H9 (cell line): ENCODE data around the gene TENM3. TPM values are rescaled to one million over a fixed set of nuclear protein-coding genes. Genes with fewer than 3 reads are reported as not detected.

Experiments
- DNase-seq: peaks from one replicate; pipeline ENCODE4 v3.0.0-alpha.2; 2017
- H2AFZ ChIP-seq: one replicate; pipeline ENCODE4 v1.6.1; 2013; ENCODE audit warnings: mild to moderate bottlenecking, low read length, control low read depth, moderate library complexity
- H2AK5ac ChIP-seq: 2 replicates; pipeline ENCODE4 v1.6.1; 2013; ENCODE audit warnings: low read length, control low read depth, mixed read lengths; ENCODE audit not compliant: insufficient read length
- H2BK120ac ChIP-seq: one replicate; pipeline ENCODE4 v1.6.1; 2013; ENCODE audit warnings: low read depth, mild to moderate bottlenecking, low read length, control low read depth, inconsistent platforms; ENCODE audit not compliant: poor library complexity, severe bottlenecking
- H2BK12ac ChIP-seq: 2 replicates; pipeline ENCODE4 v1.6.1; 2013; ENCODE audit warnings: low read length, control low read depth, mixed read lengths, low read depth; ENCODE audit not compliant: insufficient read length
- H2BK15ac ChIP-seq: 2 replicates; pipeline ENCODE4 v1.6.1; 2013; ENCODE audit warnings: low read depth, low read length, control low read depth
- H2BK20ac ChIP-seq: one replicate; pipeline ENCODE4 v1.6.1; 2013; ENCODE audit warnings: low read depth, mild to moderate bottlenecking, low read length, control low read depth, inconsistent platforms; ENCODE audit not compliant: poor library complexity, severe bottlenecking
- H2BK5ac ChIP-seq: 2 replicates; pipeline ENCODE4 v1.6.1; 2013; ENCODE audit warnings: low read length, control low read depth, mixed read lengths; ENCODE audit not compliant: insufficient read length
- H3K14ac ChIP-seq: 2 replicates; pipeline ENCODE4 v1.6.1; 2013; ENCODE audit warnings: low read length, control low read depth; ENCODE audit not compliant: insufficient read depth
- H3K18ac ChIP-seq: 2 replicates; pipeline ENCODE4 v1.6.1; 2013; ENCODE audit warnings: low read depth, mild to moderate bottlenecking, mixed read lengths, low read length, control low read depth; ENCODE audit not compliant: insufficient read length
- H3K23ac ChIP-seq: 2 replicates; pipeline ENCODE4 v1.6.1; 2013; ENCODE audit warnings: low read length, control low read depth, mixed read lengths, low read depth; ENCODE audit not compliant: insufficient read length
- H3K23me2 ChIP-seq: 2 replicates; pipeline ENCODE4 v1.6.1; 2013; ENCODE audit warnings: low read depth, mild to moderate bottlenecking, mixed read lengths, low read length, control low read depth; ENCODE audit not compliant: insufficient read length, poor library complexity, severe bottlenecking
- H3K27ac ChIP-seq: 2 replicates; pipeline ENCODE4 v1.5.1; 2013; ENCODE audit warnings: low read length, control low read depth, mixed read lengths, low read depth; ENCODE audit not compliant: insufficient read length
- H3K27me3 ChIP-seq: 2 replicates; pipeline ENCODE4 v1.6.1; 2013; ENCODE audit warnings: low read length, control low read depth, inconsistent platforms; ENCODE audit not compliant: insufficient read depth
- H3K4ac ChIP-seq: 2 replicates; pipeline ENCODE4 v1.6.1; 2013; ENCODE audit warnings: low read depth, mild to moderate bottlenecking, control low read depth, inconsistent platforms, low read length, moderate library complexity
- H3K4me1 ChIP-seq: 2 replicates; pipeline ENCODE4 v1.6.1; 2013; ENCODE audit warnings: low read length, control low read depth, inconsistent platforms; ENCODE audit not compliant: insufficient read depth
- H3K4me2 ChIP-seq: 2 replicates; pipeline ENCODE4 v1.6.1; 2013; ENCODE audit warnings: low read length, control low read depth, mixed read lengths; ENCODE audit not compliant: insufficient read length, insufficient read depth
- H3K56ac ChIP-seq: 2 replicates; pipeline ENCODE4 v1.6.1; 2013; ENCODE audit warnings: low read depth, mild to moderate bottlenecking, mixed read lengths, low read length, control low read depth; ENCODE audit not compliant: insufficient read length
- H3K79me1 ChIP-seq: 2 replicates; pipeline ENCODE4 v1.6.1; 2013; ENCODE audit warnings: low read depth, mild to moderate bottlenecking, moderate library complexity, low read length, control low read depth, inconsistent platforms; ENCODE audit not compliant: insufficient read depth, poor library complexity, severe bottlenecking
- H3K79me2 ChIP-seq: 2 replicates; pipeline ENCODE4 v1.6.1; 2013; ENCODE audit warnings: low read length, control low read depth, inconsistent platforms; ENCODE audit not compliant: insufficient read depth
- H3K9ac ChIP-seq: 2 replicates; pipeline ENCODE4 v1.6.1; 2013; ENCODE audit warnings: low read length, control low read depth, mixed read lengths; ENCODE audit not compliant: insufficient read length; ENCODE audit errors: extremely low read depth
- H3K9me3 ChIP-seq: one replicate; pipeline ENCODE4 v1.6.1; 2013; ENCODE audit warnings: low read depth, low read length, inconsistent platforms; ENCODE audit not compliant: control insufficient read depth
- H3T11ph ChIP-seq: one replicate; pipeline ENCODE4 v1.6.1; 2013; ENCODE audit warnings: mild to moderate bottlenecking, low read length, control low read depth, inconsistent platforms
- H4K20me1 ChIP-seq: one replicate; pipeline ENCODE4 v1.6.1; 2013; ENCODE audit not compliant: control insufficient read depth, insufficient read length, insufficient read depth
- H4K5ac ChIP-seq: 2 replicates; pipeline ENCODE4 v1.6.1; 2013; ENCODE audit warnings: low read depth, mild to moderate bottlenecking, mixed read lengths, low read length, control low read depth; ENCODE audit not compliant: insufficient read length
- H4K8ac ChIP-seq: replicated peaks from 2 replicates; pipeline ENCODE4 v1.6.1; 2013; ENCODE audit warnings: low read length, control low read depth, mixed read lengths, low read depth; ENCODE audit not compliant: insufficient read length
- H4K91ac ChIP-seq: 2 replicates; pipeline ENCODE4 v1.6.1; 2013; ENCODE audit warnings: low read depth, mild to moderate bottlenecking, moderate library complexity, mixed read lengths, low read length, control low read depth; ENCODE audit not compliant: insufficient read length
- H3K27ac Mint-ChIP-seq, 3 experiments: 2 replicates in 2 of 3; 3 replicates in 1 of 3; pipeline ENCODE4 v1.8.0; 2020 to 2021; ENCODE audit warnings: mixed read lengths in 3 of 3, mild to moderate bottlenecking in 1 of 3, moderate library complexity in 1 of 3
- H3K27me3 Mint-ChIP-seq: 2 replicates; pipeline ENCODE4 v1.8.0; 2021; ENCODE audit warnings: low read depth, mild to moderate bottlenecking, moderate library complexity, mixed read lengths
- H3K36me3 Mint-ChIP-seq, 3 experiments: 2 replicates in 2 of 3; 3 replicates in 1 of 3; pipeline ENCODE4 v1.8.0; 2020 to 2021; ENCODE audit warnings: low read depth in 3 of 3, mixed read lengths in 3 of 3; ENCODE audit not compliant: insufficient read depth in 1 of 3
- H3K4me1 Mint-ChIP-seq, 2 experiments: 2 replicates each; pipeline ENCODE4 v1.8.0; 2020; ENCODE audit warnings: mixed read lengths in 2 of 2
- H3K4me3 Mint-ChIP-seq, 2 experiments: 2 replicates in 1 of 2; 3 replicates in 1 of 2; pipeline ENCODE4 v1.8.0; 2020 to 2021; ENCODE audit warnings: mild to moderate bottlenecking in 2 of 2, mixed read lengths in 2 of 2, moderate library complexity in 1 of 2
- H3K9me3 Mint-ChIP-seq, 2 experiments: 2 replicates in 1 of 2; 3 replicates in 1 of 2; pipeline ENCODE4 v1.8.0; 2020; ENCODE audit warnings: mild to moderate bottlenecking in 2 of 2, mixed read lengths in 2 of 2, moderate library complexity in 1 of 2
- CTCF ChIP-seq: fragments of 200-600 bp; sonication (generic); conservative IDR thresholded peaks from 3 replicates; pipeline ENCODE4 v1.8.0; 2021; ENCODE audit warnings: antibody characterized with exemption, mild to moderate bottlenecking
- WGBS: extraction: QIAGEN DNeasy Blood & Tissue Kit; methylation state at CpG from one replicate; pipeline ENCODE4 v1.1.7; 2013; ENCODE audit warnings: missing lambda C conversion rate, low lambda C conversion rate, mixed read lengths; ENCODE audit not compliant: insufficient read length; ENCODE audit errors: extremely low coverage; 5-methylcytosine and 5-hydroxymethylcytosine counted together
- total RNA-seq: library from RNA; stranded (reverse); gene quantifications from 2 replicates; pipeline ENCODE4 v1.2.1, GENCODE V29; 2021

The TENM3 gene
- total RNA-seq, 1 experiment from 2014 or later = 49.6 TPM

- Histone ChIP-seq H3K4ac (no peak overlapping the region), H2BK15ac (no peak overlapping the region), H3K14ac (no peak overlapping the region), H3K23me2 (no peaks in the 10 kb centered on the region), H2BK12ac (no peak overlapping the region), H4K8ac (no peak overlapping the region), H3K9me3 (peaks cover 5% of the 10 kb centered on the region), H2AK5ac (no peak overlapping the region), H2AFZ (no peak overlapping the region), H2BK120ac (no peak overlapping the region), H3T11ph (no peak overlapping the region), H3K4me2 (no peak overlapping the region), H3K27ac (no peak overlapping the region), H2BK20ac (no peak overlapping the region), H3K79me2 (no peaks in the 10 kb centered on the region), H2BK5ac (no peak overlapping the region), H3K4me1 (no peaks in the 10 kb centered on the region), H3K23ac (no peak overlapping the region), H4K91ac (no peak overlapping the region), H3K18ac (no peak overlapping the region), H4K20me1 (no peaks in the 10 kb centered on the region), H4K5ac (no peak overlapping the region), H3K56ac (no peak overlapping the region), H3K9ac (no peak overlapping the region), H3K27me3 (no peaks in the 10 kb centered on the region), H3K79me1 (no peaks in the 10 kb centered on the region)
- Mint-ChIP-seq H3K27me3 (no peaks in the 10 kb centered on the region; the same call in 1 of the 2 replicates), H3K4me3 (no peak overlapping the region), H3K4me1 (peaks cover 3 to 5% of the 10 kb centered on the region in 2 experiments; a peak in 3 of 4 replicates), H3K27ac (peak overlapping the region in 1 of 3 experiments; percentile 73; a peak in 2 of 7 replicates), H3K36me3 (peaks cover 12 to 22% (median 17%) of the 10 kb centered on the region in 3 experiments), H3K9me3 (peaks cover 19 to 20% of the 10 kb centered on the region in 2 experiments)
- no peak for TF ChIP-seq CTCF
- WGBS = no CpG with 5 or more reads among the region's 3 CpGs
- DNase-seq = no peak
Observed at GRCh38 chr4:182310962-182311361, 67.8 kb downstream of the TENM3 start.
